ENCODE data around the gene ZNF616. TPM values are rescaled to one million over a fixed set of nuclear protein-coding genes. Genes with fewer than 3 reads are reported as not detected.
A peak's percentile ranks its signal among the peaks of the same experiment; 100 is the strongest.

Gene ZNF616
- total RNA-seq, 6 experiments from 2014 or later: 1.9 to 6.2 (median 4.2) TPM

GRCh38 chr19:52140032-52140710 lies 433 bp upstream of the ZNF616 start:
- H3K4me1 ChIP-seq: peaks cover 0 to 10% (median 7%) of the 10 kb centered on the region in 4 donors
- H3K27me3 ChIP-seq: no peaks in the 10 kb centered on the region
- DNase-seq (peak in 1 of 3 donors; percentile 99), ATAC-seq (peak; percentile 99 to 100 (median 99))
- intact Hi-C loops (cut with DNase I): no loop called here
- peak overlapping the region in 2 of 3 donors; percentile 79 to 96 for H3K4me3 ChIP-seq
- H3K9me3 ChIP-seq: peaks cover 0 to 13% (median 2%) of the 10 kb centered on the region in 4 donors
- no peak overlapping the region for H3K27ac ChIP-seq
- WGBS (ENCODE audit: insufficient coverage, low coverage, low lambda C conversion rate, missing lambda C conversion rate): 21% methylated on average over 22 of the region's 22 CpGs
- H3K36me3 ChIP-seq: peaks cover 0 to under 1% (median 0%) of the 10 kb centered on the region in 4 donors
- no peak for TF ChIP-seq POLR2A (IDR thresholded peaks at IDR 0.05)
- TF ChIP-seq CTCF (IDR thresholded peaks at IDR 0.05): no peak

DNA sequence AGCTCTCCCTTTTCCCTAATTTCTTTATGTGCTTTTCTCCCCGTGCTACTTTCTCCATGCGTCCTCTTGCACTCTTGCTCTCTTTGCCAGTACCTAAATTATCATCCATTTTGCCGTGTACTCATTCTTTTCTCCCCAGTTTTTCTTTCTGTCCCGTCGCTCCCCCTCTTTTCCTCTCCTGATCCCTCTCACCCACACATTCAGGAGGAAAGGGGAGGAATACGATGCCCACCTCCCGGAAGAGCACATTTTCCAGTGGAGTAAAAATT lies 821 bp downstream of the ZNF616 start:
- no peak for TF ChIP-seq CTCF (IDR thresholded peaks at IDR 0.05)
- TF ChIP-seq POLR2A (IDR thresholded peaks at IDR 0.05): no peak
- ATAC-seq (no peak), DNase-seq (no peak)
- H3K9me3 ChIP-seq: peaks cover 0 to 17% (median 7%) of the 10 kb centered on the region in 4 donors
- peaks cover 0 to 10% (median 7%) of the 10 kb centered on the region in 4 donors for H3K4me1 ChIP-seq
- H3K27me3 ChIP-seq: no peaks in the 10 kb centered on the region
- H3K36me3 ChIP-seq: peaks cover 0 to 3% (median 0%) of the 10 kb centered on the region in 4 donors
- 0% methylated on average over 6 of the region's 7 CpGs for WGBS (ENCODE audit: insufficient coverage, low coverage, low lambda C conversion rate, missing lambda C conversion rate)
- peak overlapping the region; percentile 79 to 96 (median 83) for H3K4me3 ChIP-seq
- intact Hi-C loops (cut with DNase I): loop anchor here in 1 of 2 donors (5.0 kb wide), 1 partner anchor 98 kb away; no protein-coding TSS in a partner anchor
- peak overlapping the region; percentile 14 to 84 (median 82) for H3K27ac ChIP-seq

DNA sequence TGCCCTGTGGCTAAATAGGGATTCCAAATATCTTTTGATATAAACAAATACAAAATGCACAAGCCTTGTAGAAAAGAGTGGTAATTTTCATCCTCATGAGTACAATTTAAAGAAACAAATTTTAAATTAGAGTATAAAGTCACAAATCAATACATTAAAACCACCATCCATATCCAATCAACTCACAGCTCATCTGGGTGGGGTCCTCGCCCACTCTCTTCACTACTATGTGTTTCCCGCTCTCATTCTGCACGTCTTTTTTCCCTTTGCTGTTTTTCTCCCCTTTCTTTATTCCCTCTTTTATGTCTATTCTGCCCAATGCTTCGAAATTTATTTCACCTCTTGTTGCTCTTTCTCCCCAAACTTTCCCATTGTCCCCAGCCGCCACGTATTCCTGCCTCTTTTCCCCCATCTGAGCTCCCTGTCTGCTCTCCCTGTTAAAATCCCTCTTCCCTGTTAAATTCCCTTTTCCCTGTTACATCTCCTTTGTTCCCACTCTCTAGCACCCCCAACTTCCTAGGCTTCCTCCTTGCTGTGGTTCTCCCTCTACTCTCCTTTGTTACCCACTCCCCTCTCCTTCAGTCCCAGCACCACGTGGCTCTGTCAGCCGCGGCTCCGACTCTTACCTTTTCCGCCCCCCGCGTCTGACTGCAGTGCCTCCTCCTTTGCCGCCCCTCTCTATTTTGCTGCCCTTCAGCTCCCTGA lies 1.3 kb downstream of the ZNF616 start:
- Histone ChIP-seq H3K4me3 (peak overlapping the region; percentile 79 to 96 (median 83)), H3K27me3 (no peaks in the 10 kb centered on the region), H3K27ac (peak overlapping the region; percentile 14 to 84 (median 82)), H3K4me1 (peaks cover 0 to 10% (median 7%) of the 10 kb centered on the region in 4 donors), H3K36me3 (peaks cover 0 to 3% (median 0%) of the 10 kb centered on the region in 4 donors), H3K9me3 (peaks cover 0 to 12% (median 9%) of the 10 kb centered on the region in 4 donors)
- DNase-seq (peak; percentile 39 to 54 (median 47)), ATAC-seq (peak in 1 of 4 donors; percentile 18)
- intact Hi-C loops (cut with DNase I): loop anchor here in 1 of 2 donors (5.0 kb wide), 1 partner anchor 99 kb away; no protein-coding TSS in a partner anchor
- WGBS (ENCODE audit: insufficient coverage, low coverage, low lambda C conversion rate, missing lambda C conversion rate): 10% methylated on average over 14 of the region's 14 CpGs
- TF ChIP-seq CTCF (IDR thresholded peaks at IDR 0.05) (no peak), POLR2A (IDR thresholded peaks at IDR 0.05) (no peak)

- 92% methylated on average over 3 of the region's 3 CpGs for WGBS (ENCODE audit: insufficient coverage, low coverage, low lambda C conversion rate, missing lambda C conversion rate)
- H3K4me3 ChIP-seq: no peak overlapping the region
- no peak for ATAC-seq
These were observed 19.5 kb downstream of the ZNF616 start for GRCh38 chr19:52120286-52120685.

More at GRCh38 chr19:52120286-52120685, 19.5 kb downstream of the ZNF616 start:
- TF ChIP-seq POLR2A (IDR thresholded peaks at IDR 0.05) (no peak), CTCF (IDR thresholded peaks at IDR 0.05) (no peak)
- Histone ChIP-seq H3K9me3 (peaks cover 0 to 83% (median 45%) of the 10 kb centered on the region in 4 donors), H3K27me3 (no peaks in the 10 kb centered on the region), H3K4me1 (no peaks in the 10 kb centered on the region), H3K36me3 (peaks cover 5 to 76% (median 22%) of the 10 kb centered on the region in 4 donors), H3K27ac (no peak overlapping the region)
- DNase-seq: no peak
- intact Hi-C loops (cut with DNase I): no loop called here
